NT2/D1 (cell line): ENCODE results near the gene HOXB9.

Source experiments
- DNase-seq: peaks from one replicate; pipeline ENCODE4 v3.0.0-alpha.2; 2011; ENCODE audit warnings: low read depth, low spot score
- H3K27me3 ChIP-seq: 2 replicates; pipeline ENCODE4 v1.6.0; 2011; ENCODE audit warnings: mild to moderate bottlenecking; ENCODE audit not compliant: insufficient read length, insufficient read depth
- H3K36me3 ChIP-seq: 2 replicates; pipeline ENCODE4 v1.6.1; 2011; ENCODE audit warnings: mild to moderate bottlenecking, low read length, mixed read lengths; ENCODE audit not compliant: insufficient read depth, insufficient read length
- H3K4me1 ChIP-seq: 2 replicates; pipeline ENCODE4 v1.5.1; 2011; ENCODE audit not compliant: insufficient read depth, insufficient read length
- H3K4me3 ChIP-seq: 2 replicates; pipeline ENCODE4 v1.5.1; 2011; ENCODE audit warnings: low read depth; ENCODE audit not compliant: insufficient read length
- H3K9ac ChIP-seq: 2 replicates; pipeline ENCODE4 v1.6.0; 2011; ENCODE audit warnings: low read depth; ENCODE audit not compliant: insufficient read length
- H3K9me3 ChIP-seq: 2 replicates; pipeline ENCODE4 v1.5.1; 2011; ENCODE audit warnings: mild to moderate bottlenecking, low read length; ENCODE audit not compliant: insufficient read depth
- SUZ12 ChIP-seq: IDR thresholded peaks from 2 replicates; pipeline ENCODE4 v1.6.1; 2011; ENCODE audit not compliant: insufficient read length, insufficient read depth; ENCODE audit errors: extremely low read depth
- YY1 ChIP-seq: IDR thresholded peaks from 2 replicates; pipeline ENCODE4 v1.6.1; 2011; ENCODE audit not compliant: insufficient read length, insufficient read depth
- ZNF274 ChIP-seq: IDR thresholded peaks from 2 replicates; pipeline ENCODE4 v1.6.1; 2011; ENCODE audit warnings: mild to moderate bottlenecking, low read depth, low read length

Gene HOXB9

GRCh38 chr17:48647103-48647962 lies 21.2 kb upstream of the HOXB9 start:
- no peak for DNase-seq
- Histone ChIP-seq H3K9me3 (peaks cover 4% of the 10 kb centered on the region; the same call in 1 of the 2 replicates), H3K9ac (peak overlapping the region; percentile 93), H3K27me3 (peaks cover 5% of the 10 kb centered on the region), H3K4me1 (peaks cover 8% of the 10 kb centered on the region), H3K36me3 (peaks cover 13% of the 10 kb centered on the region), H3K4me3 (peak overlapping the region; percentile 77)
- TF ChIP-seq SUZ12 = no peak
- no peak for TF ChIP-seq YY1
- no peak for TF ChIP-seq ZNF274

- H3K4me3 ChIP-seq = peak overlapping the region; percentile 77
- H3K27me3 ChIP-seq = peaks cover 5% of the 10 kb centered on the region
- DNase-seq = no peak
- TF ChIP-seq YY1 = no peak
- TF ChIP-seq ZNF274 = no peak
- TF ChIP-seq SUZ12 = no peak
- H3K9me3 ChIP-seq = peaks cover 5% of the 10 kb centered on the region; the same call in 1 of the 2 replicates
- H3K36me3 ChIP-seq = peaks cover 21% of the 10 kb centered on the region
- H3K9ac ChIP-seq = peak overlapping the region; percentile 93
- H3K4me1 ChIP-seq = peaks cover 8% of the 10 kb centered on the region
These were observed 20.3 kb upstream of the HOXB9 start for GRCh38 chr17:48646183-48647102.

- H3K27me3 ChIP-seq = peaks cover 5% of the 10 kb centered on the region
- peaks cover 8% of the 10 kb centered on the region for H3K4me1 ChIP-seq
- no peak for DNase-seq
- peaks cover 23% of the 10 kb centered on the region for H3K36me3 ChIP-seq
- H3K9me3 ChIP-seq = peaks cover 5% of the 10 kb centered on the region; the same call in 1 of the 2 replicates
- no peak for TF ChIP-seq YY1
- TF ChIP-seq ZNF274 = no peak
- TF ChIP-seq SUZ12 = no peak
- peak overlapping the region; percentile 93 for H3K9ac ChIP-seq
- H3K4me3 ChIP-seq = peak overlapping the region; percentile 77
These were observed 19.6 kb upstream of the HOXB9 start for GRCh38 chr17:48645639-48646182.

- Histone ChIP-seq H3K4me1 (peaks cover 8% of the 10 kb centered on the region), H3K9ac (no peak overlapping the region), H3K27me3 (peaks cover 5% of the 10 kb centered on the region), H3K9me3 (peaks cover 5% of the 10 kb centered on the region; the same call in 1 of the 2 replicates), H3K36me3 (peaks cover 26% of the 10 kb centered on the region), H3K4me3 (no peak overlapping the region)
- DNase-seq = no peak
- TF ChIP-seq YY1 = no peak
These were observed 18.9 kb upstream of the HOXB9 start for GRCh38 chr17:48644910-48645557.

GRCh38 chr17:48644159-48644558 lies 18.0 kb upstream of the HOXB9 start:
- Histone ChIP-seq H3K36me3 (peaks cover 26% of the 10 kb centered on the region), H3K9ac (no peak overlapping the region), H3K27me3 (peaks cover 5% of the 10 kb centered on the region), H3K4me3 (no peak overlapping the region), H3K9me3 (peaks cover 5% of the 10 kb centered on the region; the same call in 1 of the 2 replicates), H3K4me1 (peaks cover 8% of the 10 kb centered on the region)
- DNase-seq = no peak
- no peak for TF ChIP-seq ZNF274
- no peak for TF ChIP-seq SUZ12
- no peak for TF ChIP-seq YY1

- DNase-seq = no peak
- Histone ChIP-seq H3K4me1 (peaks cover 8% of the 10 kb centered on the region), H3K27me3 (peaks cover 5% of the 10 kb centered on the region), H3K9ac (no peak overlapping the region), H3K9me3 (peaks cover 5% of the 10 kb centered on the region; the same call in 1 of the 2 replicates), H3K4me3 (no peak overlapping the region), H3K36me3 (peaks cover 26% of the 10 kb centered on the region)
- TF ChIP-seq SUZ12 = no peak
- TF ChIP-seq YY1 = no peak
- TF ChIP-seq ZNF274 = no peak
These were observed 17.5 kb upstream of the HOXB9 start for GRCh38 chr17:48643697-48644012.
